HepG2 (cell line): Measurements from ENCODE around the gene PLRG1. TPM values are rescaled to one million over a fixed set of nuclear protein-coding genes. Genes with fewer than 3 reads are reported as not detected.
A peak's percentile ranks its signal among the peaks of the same experiment; 100 is the strongest.

Experiments used
- ATAC-seq: fragments of 200-7000 bp; cut with Tn5 transposase; 3 replicates; pipeline ENCODE4 v1.9.1; 2020; ENCODE audit warnings: mild to moderate bottlenecking, moderate library complexity
- BruUV-seq: library from RNA; stranded (reverse); fragments of 400-500 nt; replicated peaks from 2 replicates; lab custom pipeline; 2021; lab: Mats Ljungman, UMichigan
- CTCF ChIA-PET: fragments of 300-600 bp; formaldehyde crosslinking; extraction: SDS; loops from one replicate; lab custom pipeline; 2021; ENCODE audit warnings: low total read pairs, inconsistent platforms, low intra/inter-chr PET ratio; lab: Yijun Ruan, JAX
- POLR2A ChIA-PET: fragments of 350-600 bp; sonication (Branson Sonifier 250); formaldehyde crosslinking; loops from one replicate; lab custom pipeline; 2020; ENCODE audit warnings: antibody characterized with exemption, inconsistent platforms; lab: Yijun Ruan, JAX
- DNase-seq: peaks from one replicate; pipeline ENCODE4 v3.0.0-alpha.2; 2015; ENCODE audit warnings: low spot score
- FAIRE-seq: peaks from 3 replicates; lab custom pipeline; 2011; peaks lifted over from hg19 to GRCh38; lab: Jason Lieb, UNC
- H2AFZ ChIP-seq: one replicate; pipeline ENCODE4 v1.6.1; 2011; ENCODE audit warnings: low read length, inconsistent platforms
- H3K27ac ChIP-seq: fragments of 300-600 bp; 3 replicates; pipeline ENCODE4 v1.8.0; 2011; ENCODE audit warnings: mixed run types, mild to moderate bottlenecking, mixed read lengths, low read length, inconsistent platforms; ENCODE audit not compliant: insufficient read depth; ENCODE audit errors: extremely low read length
- H3K27me3 ChIP-seq, 2 experiments: fragments of 200-600 bp in 1 of 2; 2 replicates in 1 of 2; 3 replicates in 1 of 2; pipeline versions ENCODE4 v1.6.0 to v1.8.0; 2011; ENCODE audit warnings: low read length in 2 of 2, mild to moderate bottlenecking in 2 of 2, moderate library complexity in 2 of 2, inconsistent platforms in 1 of 2; ENCODE audit not compliant: insufficient read depth in 2 of 2, control insufficient read depth in 1 of 2
- H3K36me3 ChIP-seq, 2 experiments: fragments of 200-600 bp in 1 of 2; replicated peaks in 1 of 2; 2 replicates in 1 of 2; 3 replicates in 1 of 2; pipeline versions ENCODE4 v1.5.1 to v1.8.0; 2011; ENCODE audit warnings: low read length in 2 of 2, inconsistent platforms in 1 of 2; ENCODE audit not compliant: insufficient read depth in 2 of 2, control insufficient read depth in 1 of 2
- H3K4me1 ChIP-seq: 2 replicates; pipeline ENCODE4 v1.5.1; 2012; ENCODE audit warnings: low read length, inconsistent platforms; ENCODE audit not compliant: insufficient read depth
- H3K4me2 ChIP-seq: 2 replicates; pipeline ENCODE4 v1.6.0; 2011; ENCODE audit warnings: low read depth, low read length, inconsistent platforms
- H3K4me3 ChIP-seq, 3 experiments: fragments of 200-600 bp in 1 of 3; sonication (generic), shearing (Covaris generic) in 1 of 3; replicated peaks in 1 of 3; 2 replicates each; pipeline ENCODE4 v1.5.1; 2011 to 2016; ENCODE audit warnings: low read length in 3 of 3, inconsistent platforms in 2 of 3, low read depth in 2 of 3, mild to moderate bottlenecking in 2 of 3, control low read depth in 1 of 3, mixed read lengths in 1 of 3; ENCODE audit not compliant: insufficient read depth in 1 of 3
- H3K79me2 ChIP-seq: one replicate; pipeline ENCODE4 v1.6.1; 2011; ENCODE audit warnings: low read length, inconsistent platforms; ENCODE audit not compliant: insufficient read depth
- H3K9ac ChIP-seq: 2 replicates; pipeline ENCODE4 v1.6.0; 2011; ENCODE audit warnings: mild to moderate bottlenecking, low read depth, low read length, inconsistent platforms; ENCODE audit not compliant: insufficient read depth
- H3K9me3 ChIP-seq: 2 replicates; pipeline ENCODE4 v1.5.1; 2012; ENCODE audit warnings: mild to moderate bottlenecking, low read length
- H4K20me1 ChIP-seq: 2 replicates; pipeline ENCODE4 v1.6.0; 2011; ENCODE audit warnings: inconsistent platforms, mild to moderate bottlenecking, low read length, moderate library complexity; ENCODE audit not compliant: insufficient read depth
- AFF4 ChIP-seq: sonication (generic); formaldehyde crosslinking; IDR thresholded peaks from 2 replicates; pipeline ENCODE4 v1.4.0; 2020; ENCODE audit warnings: missing genetic modification reagents
- BRF2 ChIP-seq: sonication (generic); formaldehyde crosslinking; IDR thresholded peaks from 2 replicates; pipeline ENCODE4 v1.8.1; 2022; ENCODE audit warnings: mild to moderate bottlenecking, missing genetic modification reagents
- ETV6 ChIP-seq: sonication (generic); formaldehyde crosslinking; conservative IDR thresholded peaks from 2 replicates; pipeline ENCODE4 v1.4.0; 2020; ENCODE audit warnings: missing genetic modification reagents
- FLYWCH1 ChIP-seq: sonication (generic); formaldehyde crosslinking; IDR thresholded peaks from 2 replicates; pipeline ENCODE4 v1.8.1; 2023; ENCODE audit warnings: mild to moderate bottlenecking, missing genetic modification reagents
- HINFP ChIP-seq: sonication (generic); formaldehyde crosslinking; IDR thresholded peaks from 2 replicates; pipeline ENCODE4 v1.4.0; 2020; ENCODE audit warnings: low read depth, mild to moderate bottlenecking, missing genetic modification reagents
- HNRNPL ChIP-seq: fragments of 200-400 bp; formaldehyde crosslinking; IDR thresholded peaks from 2 replicates; pipeline ENCODE4 v1.6.1; 2017; ENCODE audit warnings: mild to moderate bottlenecking, low read depth, low read length
- KAT8 ChIP-seq: IDR thresholded peaks from 2 replicates; pipeline ENCODE4 v1.6.1; 2016; ENCODE audit warnings: missing genetic modification reagents, missing compliant biosample characterization
- MATR3 ChIP-seq: sonication (generic); formaldehyde crosslinking; IDR thresholded peaks from 2 replicates; pipeline ENCODE4 v1.4.0; 2020; ENCODE audit warnings: missing genetic modification reagents
- MIER3 ChIP-seq: IDR thresholded peaks from 2 replicates; pipeline ENCODE4 v1.6.1; 2016; ENCODE audit warnings: missing compliant biosample characterization, borderline replicate concordance
- POLR2G ChIP-seq: fragments of 200-400 bp; formaldehyde crosslinking; IDR thresholded peaks from 2 replicates; pipeline ENCODE4 v1.6.1; 2018; ENCODE audit warnings: mild to moderate bottlenecking, low read depth, low read length, moderate library complexity
- RNF2 ChIP-seq: fragments of 450-650 bp; conservative IDR thresholded peaks from 2 replicates; pipeline ENCODE4 v1.6.1; 2016; ENCODE audit warnings: low read depth
- SRY ChIP-seq: sonication (generic); formaldehyde crosslinking; IDR thresholded peaks from 2 replicates; pipeline ENCODE4 v1.8.0; 2022; ENCODE audit warnings: mild to moderate bottlenecking, missing genetic modification reagents
- YEATS4 ChIP-seq: sonication (generic); formaldehyde crosslinking; IDR thresholded peaks from 2 replicates; pipeline ENCODE4 v1.4.0; 2020; ENCODE audit warnings: missing genetic modification reagents, borderline replicate concordance
- ZNF775 ChIP-seq: sonication (generic); formaldehyde crosslinking; IDR thresholded peaks from 2 replicates; pipeline ENCODE4 v1.4.0; 2020; ENCODE audit warnings: missing genetic modification reagents, mild to moderate bottlenecking, moderate library complexity, borderline replicate concordance
- WGBS: methylation state at CpG from one replicate; pipeline ENCODE4 v1.1.6; 2017; ENCODE audit warnings: low lambda C conversion rate; 5-methylcytosine and 5-hydroxymethylcytosine counted together
- in situ Hi-C: cut with HindIII; loops from 2 replicates; pipeline ENCODE4 v1.10.0; 2017; ENCODE audit warnings: low pct_unique_long_range_greater_than_20kb; ENCODE audit not compliant: extremely low pct_ligation_motif_present
- intact Hi-C: fragments of 100-400 bp; cut with micrococcal nuclease; formaldehyde crosslinking; loops from one replicate; pipeline ENCODE4 v1.10.0; 2022; ENCODE audit not compliant: unreplicated experiment
- polyA plus RNA-seq, 8 experiments: library from polyadenylated mRNA; depleted of rRNA in 3 of 8; stranded (reverse) in 7 of 8; unstranded in 1 of 8; fragments of >200 nt; fragmentation: Illumina TruSeq in 4 of 8; extraction: Trizol in 4 of 8; gene quantifications; 2 replicates each; pipeline versions ENCODE4 v1.2.1 to v1.2.3, GENCODE V29; 2011 to 2016; ENCODE audit warnings: low read depth in 4 of 8, missing spikeins in 1 of 8, mixed read lengths in 1 of 8; ENCODE audit not compliant: insufficient read depth in 1 of 8
- total RNA-seq, 5 experiments: library from RNA; depleted of rRNA; stranded (reverse); fragments of >200 nt; fragmentation: Illumina TruSeq; extraction: Trizol; gene quantifications; 2 replicates each; pipeline ENCODE4 v1.2.3, GENCODE V29; 2016; ENCODE audit warnings: low read depth in 1 of 5

Gene PLRG1
- total and polyA plus RNA-seq, 2 of the 13 experiments (the other 11 are each of a cell fraction or from before 2014, with no cell fraction given): 77.3 to 110 TPM

GRCh38 chr4:154588198-154588597 is 38.0 kb upstream of the PLRG1 start (continued):
- TF ChIP-seq HNRNPL (0 out of 2 replicates have a peak, but pooled peaks have one; percentile 14), MIER3 (CRISPR knock-in tag) (no peak), YEATS4 (CRISPR knock-in tag) (0 out of 2 replicates have a peak, but pooled peaks have one; percentile 30), SRY (CRISPR knock-in tag) (no peak), KAT8 (CRISPR knock-in tag) (no peak), ETV6 (CRISPR knock-in tag) (no peak), POLR2G (peak; percentile 46; the same call in 1 of the 2 replicates), RNF2 (no peak), MATR3 (no peak), BRF2 (CRISPR knock-in tag) (no peak)

- Histone ChIP-seq H3K9me3 (no peaks in the 10 kb centered on the region), H2AFZ (no peak overlapping the region), H3K4me2 (peak overlapping the region; percentile 90), H3K79me2 (peaks cover 26% of the 10 kb centered on the region), H3K27ac (peak overlapping the region; percentile 33), H3K4me3 (no peak overlapping the region), H3K27me3 (no peaks in the 10 kb centered on the region), H4K20me1 (no peaks in the 10 kb centered on the region), H3K9ac (no peak overlapping the region), H3K36me3 (peaks cover 3 to 26% of the 10 kb centered on the region in 2 experiments), H3K4me1 (peaks cover 72% of the 10 kb centered on the region)
- FAIRE-seq: no peak
- ChIA-PET CTCF (no interaction called here), POLR2A (interaction anchor here (1.4 to 16.0 kb wide), 8 partner anchors 9 to 32 kb away, joined by 4 to 468 read pairs (median 22); partner anchors contain the start of gene FGG)
- in situ Hi-C loops: no loop called here
- 96% methylated on average over 13 of the region's 13 CpGs for WGBS
- DNase-seq: no peak
- intact Hi-C loops: no loop called here
- BruUV-seq: no TSS peak
- no peak for ATAC-seq
- TF ChIP-seq ZNF775 (CRISPR knock-in tag): no peak
- peak; percentile 40; the same call in 1 of the 2 replicates for TF ChIP-seq AFF4 (CRISPR knock-in tag)
- TF ChIP-seq HINFP (CRISPR knock-in tag): no peak
- TF ChIP-seq FLYWCH1: 0 out of 2 replicates have a peak, but pooled peaks have one; percentile 6
Observed at GRCh38 chr4:154586296-154587033, 36.3 kb upstream of the PLRG1 start.
